Skin of body (tissue), 2 donors: ENCODE data around the gene PCARE. TPM values are rescaled to one million over a fixed set of nuclear protein-coding genes. Genes with fewer than 3 reads are reported as not detected.
A peak's percentile ranks its signal among the peaks of the same experiment; 100 is the strongest.

Experiments used
- DNase-seq: peaks from one replicate; lab custom pipeline; 2025; lab: John Stamatoyannopoulos, UW
- total RNA-seq: library from RNA; depleted of rRNA; stranded (reverse); fragments of >200 nt; gene quantifications from one replicate; pipeline ENCODE4 v1.2.3, GENCODE V29; 2014

The PCARE gene
- total RNA-seq, 1 donor from 2014 or later, result 0.10 TPM

DNA sequence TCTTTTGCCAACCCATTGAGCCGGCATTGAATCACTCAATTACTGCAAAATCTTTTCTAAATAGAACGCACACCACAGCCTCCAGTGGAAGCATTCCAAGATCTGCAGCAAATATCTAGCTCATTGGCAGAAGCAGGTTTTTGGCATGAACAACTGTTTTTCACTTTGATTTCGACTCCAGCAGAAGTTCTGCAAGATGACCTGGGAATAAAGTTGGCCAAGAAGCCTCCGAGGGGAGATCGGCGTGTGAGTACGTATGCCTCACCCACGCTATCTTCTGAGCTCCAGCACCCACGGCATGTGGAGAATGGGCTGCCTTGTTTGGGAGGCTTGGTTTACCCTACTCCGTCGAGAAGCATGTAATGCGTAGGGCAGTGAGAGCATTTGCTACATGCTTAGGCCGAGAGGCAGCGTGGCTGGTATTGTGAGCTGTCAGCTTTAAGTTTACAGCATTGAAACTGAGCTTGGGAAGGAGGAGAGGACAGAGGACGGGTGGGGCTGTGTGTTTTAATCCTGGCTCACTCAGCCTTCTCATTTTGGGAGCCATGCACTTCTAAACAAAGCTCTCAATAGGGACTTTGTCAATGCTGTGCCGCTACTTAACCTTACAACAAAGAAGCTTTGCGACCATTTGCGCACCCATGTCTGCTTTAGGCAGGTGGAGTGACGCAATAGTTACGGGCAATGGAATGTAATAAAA is 10.5 kb downstream of the PCARE start:
- peak; percentile 72 for DNase-seq

DNA sequence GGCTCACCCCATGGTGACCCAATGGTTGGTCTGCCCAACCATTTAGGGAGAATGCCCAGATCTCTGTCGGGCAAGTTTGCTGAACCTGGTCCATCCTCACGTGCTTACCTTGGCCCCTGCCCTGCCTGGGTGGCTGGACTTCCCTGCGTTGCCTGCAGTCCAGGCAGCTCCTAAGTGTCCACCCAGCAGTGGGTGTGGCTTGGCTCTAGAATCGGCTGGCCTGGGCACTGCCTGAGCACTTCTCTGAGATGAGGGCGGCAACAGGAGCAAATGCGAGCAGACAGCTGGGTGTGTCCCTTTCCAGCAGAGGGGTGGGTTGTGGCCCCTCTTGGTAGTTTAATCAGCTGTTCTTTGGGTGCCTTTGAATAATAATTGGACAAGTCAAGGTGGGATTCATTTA is 11.3 kb downstream of the PCARE start:
- no peak for DNase-seq

DNA sequence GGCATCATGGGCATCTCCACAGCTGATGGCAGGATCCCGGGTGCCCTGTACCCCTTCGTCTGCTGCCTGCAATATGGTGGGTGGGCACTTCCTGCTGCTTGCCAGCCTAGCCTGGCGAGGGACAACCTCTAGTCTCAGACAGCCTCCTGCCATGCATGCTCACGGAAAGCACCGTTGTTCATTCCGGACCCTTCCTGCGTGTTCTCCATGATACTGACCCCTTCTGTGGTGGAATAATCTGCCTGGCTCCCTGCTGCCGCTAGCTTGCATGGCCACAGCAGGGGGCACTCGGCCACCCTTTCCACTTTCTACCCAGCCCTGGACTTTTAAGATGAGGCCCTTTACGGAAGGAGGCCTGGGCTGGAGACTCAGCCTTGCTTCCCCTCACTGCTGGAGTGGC is 12.0 kb downstream of the PCARE start:
- DNase-seq, result no peak

DNA sequence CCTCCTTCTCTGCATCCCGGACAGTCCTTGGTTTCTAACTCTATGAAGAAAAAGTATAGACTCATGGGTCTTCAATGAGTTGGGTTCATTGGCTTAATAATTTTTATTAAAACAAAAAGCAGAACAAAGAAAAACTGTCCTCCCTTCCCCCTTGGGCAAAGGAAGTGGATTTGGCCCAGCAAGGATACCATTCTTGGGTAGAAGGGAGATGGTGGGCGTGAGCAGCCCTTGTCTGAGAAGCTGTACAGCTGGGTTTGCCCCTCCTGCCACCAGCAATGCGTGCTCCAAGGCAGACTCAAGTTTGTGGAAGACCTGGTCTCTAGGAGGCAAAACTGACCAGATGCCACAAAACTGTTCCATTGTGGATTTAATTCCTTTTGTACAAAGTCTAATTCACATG is 12.7 kb downstream of the PCARE start:
- DNase-seq, result no peak

DNA sequence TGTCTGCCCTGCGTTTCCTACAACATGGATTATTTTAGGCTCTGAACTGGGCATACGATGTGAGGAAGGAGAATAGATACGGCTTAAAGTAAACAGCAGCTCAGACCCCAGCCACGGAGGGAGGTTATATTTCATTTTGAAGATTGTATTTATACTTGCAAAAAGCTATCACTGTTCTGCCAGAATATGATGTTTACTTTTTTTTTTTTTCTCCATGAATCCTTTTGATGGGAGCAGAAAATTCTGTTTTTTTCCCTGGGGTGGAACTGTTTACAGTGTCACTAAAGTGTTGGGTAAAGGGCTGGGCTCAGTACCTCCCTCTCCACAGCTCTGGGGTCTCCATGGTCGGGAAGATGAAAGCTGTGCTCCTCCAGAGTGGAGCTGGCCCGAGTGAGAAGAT is 13.1 kb downstream of the PCARE start:
- DNase-seq, result no peak

DNA sequence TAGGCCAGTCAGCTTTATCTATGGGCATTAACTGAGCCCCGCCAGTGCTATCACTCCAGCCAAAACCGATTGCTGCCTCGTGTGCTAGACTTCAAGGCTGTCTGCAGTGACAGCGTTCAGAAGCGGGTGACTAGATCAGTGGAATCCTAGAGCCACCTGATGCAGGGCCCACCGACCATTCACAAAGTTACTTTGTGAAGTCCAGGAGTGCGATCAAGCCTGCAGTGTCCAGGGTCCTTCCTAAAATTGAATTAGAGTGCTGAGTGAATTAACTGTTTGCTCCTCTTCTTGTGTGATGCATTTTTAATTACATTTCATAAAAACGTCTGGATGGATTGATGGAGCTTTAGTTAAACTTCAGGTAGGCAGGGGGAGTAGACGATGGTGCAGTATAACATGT is 13.9 kb downstream of the PCARE start:
- no peak for DNase-seq

DNA sequence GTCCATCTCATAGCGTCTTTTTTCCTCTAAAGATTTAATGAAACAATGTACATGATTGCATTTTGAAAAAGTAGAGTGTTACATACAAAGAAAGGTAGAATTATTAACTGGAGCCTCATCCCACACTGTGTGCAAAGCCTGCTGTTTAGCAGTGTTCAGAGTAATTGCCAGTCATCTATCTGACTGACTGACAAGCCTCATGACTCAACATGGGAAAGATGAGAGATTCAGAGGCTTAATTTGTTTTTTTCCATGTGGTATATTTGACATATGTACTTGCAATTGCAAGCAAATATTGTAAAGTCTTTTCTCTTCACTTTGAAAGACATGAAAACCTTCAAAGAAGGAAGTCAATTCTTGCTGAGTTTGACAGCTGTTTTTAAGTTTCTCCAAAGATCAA is 14.7 kb downstream of the PCARE start:
- no peak for DNase-seq

DNA sequence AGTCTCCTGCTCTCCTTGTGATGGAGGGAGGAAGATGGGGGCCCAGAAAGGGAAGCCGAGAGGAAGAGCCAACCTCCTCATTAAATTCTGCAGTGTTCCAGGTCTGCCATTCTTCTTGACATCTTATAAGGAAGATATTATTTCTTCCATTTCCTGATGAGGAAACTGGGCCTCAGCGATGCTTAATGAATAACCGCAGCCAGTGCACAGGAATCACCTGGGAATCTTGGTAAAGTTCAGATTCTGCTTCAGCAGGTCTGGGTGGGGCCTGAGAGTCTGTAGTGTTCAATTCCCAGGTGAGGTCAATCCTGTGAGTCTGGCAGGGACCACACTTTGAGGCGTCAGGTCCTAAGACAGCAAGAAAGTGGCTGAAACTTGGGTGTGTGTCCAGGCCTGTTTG is 17.3 kb downstream of the PCARE start:
- DNase-seq, result no peak

DNA sequence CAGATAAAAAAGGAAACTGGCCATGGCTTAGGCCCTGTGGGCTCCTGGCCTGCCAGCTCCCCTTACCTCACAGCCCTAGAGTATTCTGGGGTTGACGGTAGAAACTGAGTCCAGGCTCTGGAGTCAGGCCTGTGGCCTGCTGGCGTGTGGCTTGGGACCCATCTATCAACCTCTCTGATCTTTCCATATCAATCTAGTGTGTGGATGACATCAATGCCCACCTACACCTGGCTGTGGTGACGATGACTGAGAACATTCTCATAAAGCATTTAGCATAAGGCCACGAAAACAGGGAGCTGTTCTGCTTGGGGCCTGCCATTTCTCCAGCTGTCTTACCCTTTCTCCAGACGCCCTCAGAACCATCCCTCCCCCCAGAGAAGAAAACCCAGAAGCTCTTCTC is 17.9 kb downstream of the PCARE start:
- no peak for DNase-seq

DNA sequence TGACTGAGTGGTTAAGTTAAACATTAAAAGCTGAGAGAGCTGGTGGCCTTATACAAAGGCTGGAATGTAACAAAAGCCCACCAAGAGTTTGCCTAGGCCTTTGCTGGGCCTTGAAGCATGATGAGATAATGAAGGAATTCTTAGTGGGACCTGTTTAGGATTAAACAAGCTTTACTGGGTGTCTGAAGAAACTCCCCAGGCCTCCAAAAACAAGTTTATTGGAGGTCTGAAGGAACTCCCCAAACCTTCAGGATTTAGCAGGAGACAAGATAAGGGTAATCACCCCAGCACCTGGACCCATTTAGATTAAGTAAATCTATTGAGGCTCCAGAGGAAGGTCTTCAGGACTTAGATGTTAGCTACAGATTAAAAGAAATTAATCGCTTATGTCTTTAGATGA is 18.7 kb downstream of the PCARE start:
- DNase-seq, result no peak

DNA sequence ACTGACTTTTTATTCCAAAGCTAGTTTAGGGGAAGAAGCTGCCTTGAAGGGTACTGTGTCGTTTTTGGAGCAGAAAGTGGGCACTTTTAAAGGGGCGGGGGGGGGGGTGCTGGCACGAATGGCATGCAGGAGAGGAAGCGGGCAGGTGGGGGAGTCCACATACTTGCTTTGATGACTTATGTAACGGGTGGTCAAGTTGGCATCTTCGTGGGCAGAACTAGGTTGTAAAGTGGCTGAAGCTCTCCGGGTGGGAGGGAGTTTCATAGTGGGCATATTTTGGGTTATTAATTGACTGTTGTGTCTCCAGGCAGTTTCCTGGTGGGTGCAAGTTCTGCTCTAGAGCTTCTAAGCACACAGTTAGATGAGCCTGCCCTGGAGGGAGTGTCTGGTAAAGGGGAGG is 19.9 kb downstream of the PCARE start:
- no peak for DNase-seq

DNA sequence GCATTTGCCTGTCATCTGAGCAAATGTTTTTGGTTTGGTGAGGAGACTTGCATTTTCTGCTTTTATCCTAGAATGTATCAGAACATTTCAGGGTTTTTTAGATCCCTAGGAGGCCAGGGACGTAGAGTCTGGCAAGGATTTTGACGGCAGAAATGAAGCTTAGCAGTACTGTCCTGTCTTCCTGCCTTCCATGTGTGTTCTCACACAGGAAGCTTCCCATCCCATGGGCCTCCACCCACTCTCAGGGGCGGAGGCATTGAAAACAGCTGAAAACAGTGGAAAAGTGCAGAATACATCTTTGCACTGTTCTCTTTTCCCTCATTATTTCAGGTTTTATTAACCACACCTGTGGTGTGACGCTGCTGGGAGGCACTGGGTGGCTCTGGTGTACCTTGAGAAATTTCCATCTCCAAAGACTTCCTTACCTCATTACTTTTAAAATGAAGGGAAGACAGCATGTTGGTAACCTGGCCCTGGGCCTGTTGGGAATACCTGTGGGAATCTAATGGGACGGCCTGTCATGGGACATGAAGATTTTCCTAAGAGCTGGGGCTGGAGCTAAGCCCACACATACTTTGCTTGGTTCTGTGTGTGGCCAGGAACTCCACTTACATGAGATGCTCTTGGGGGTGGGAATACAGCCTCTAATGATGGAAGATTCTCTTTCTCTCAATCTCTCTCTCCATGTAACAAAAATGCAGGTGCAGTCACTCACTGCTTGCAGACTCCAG is 20.5 kb downstream of the PCARE start:
- DNase-seq, result no peak

DNA sequence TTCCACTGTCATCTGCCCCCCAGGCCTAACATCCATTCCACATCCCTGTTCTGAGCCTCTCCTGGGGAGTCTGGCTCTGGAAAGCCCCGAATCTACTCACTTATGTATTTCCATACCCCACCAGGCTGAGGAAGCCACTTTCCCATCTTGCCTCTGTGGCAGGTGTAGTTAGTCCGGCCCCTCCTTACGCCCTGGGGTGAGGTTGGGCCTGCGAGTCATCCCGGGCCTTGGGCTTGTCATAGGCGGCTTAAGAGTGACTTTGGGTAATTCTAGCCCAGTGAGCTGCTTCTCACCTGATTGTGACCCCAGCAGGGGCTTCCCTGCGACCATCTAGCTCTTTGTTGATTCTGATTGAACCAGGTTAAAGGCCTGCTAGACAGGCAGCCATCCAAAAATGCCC is 21.1 kb downstream of the PCARE start:
- no peak for DNase-seq

DNA sequence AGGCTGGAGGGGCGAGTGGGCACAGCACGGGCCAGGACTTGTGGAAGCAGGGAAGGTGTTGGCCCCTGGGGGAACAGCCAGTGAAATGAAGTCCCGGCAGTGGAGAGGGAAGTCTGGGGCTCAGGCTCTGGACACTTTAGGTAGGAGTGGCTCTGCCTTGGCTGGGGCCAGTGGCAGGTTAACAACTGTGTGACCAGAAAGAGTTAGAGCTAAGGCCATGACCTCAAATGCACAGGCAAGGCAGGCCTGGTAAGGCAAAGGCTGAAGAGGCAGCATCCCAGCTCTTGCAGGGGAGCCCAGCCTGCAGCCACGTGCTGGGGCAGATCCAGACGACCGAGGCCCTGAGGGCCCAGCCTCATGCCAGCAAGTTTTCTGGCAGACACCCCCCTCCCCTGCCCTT is 21.5 kb downstream of the PCARE start:
- DNase-seq, result no peak

DNA sequence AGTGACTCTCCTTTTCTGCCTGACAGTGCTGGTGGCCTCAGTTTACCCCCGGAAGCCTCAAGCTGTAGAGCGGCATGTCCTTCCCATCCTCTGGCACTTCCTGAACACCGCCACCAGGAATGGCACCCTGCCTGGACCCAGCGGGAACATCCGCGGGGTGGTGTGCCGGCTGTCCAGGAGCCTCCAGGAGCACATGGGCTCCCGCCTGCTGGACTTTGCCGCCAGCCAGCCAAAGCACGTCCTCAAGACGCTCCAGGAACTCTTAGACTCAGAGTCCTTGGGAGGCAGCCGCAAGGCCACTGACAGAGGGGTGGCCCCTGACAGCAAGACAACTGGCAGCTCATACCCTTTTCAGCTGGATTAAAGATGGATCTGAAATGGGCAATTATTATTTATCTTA is 22.6 kb downstream of the PCARE start:
- no peak for DNase-seq

DNA sequence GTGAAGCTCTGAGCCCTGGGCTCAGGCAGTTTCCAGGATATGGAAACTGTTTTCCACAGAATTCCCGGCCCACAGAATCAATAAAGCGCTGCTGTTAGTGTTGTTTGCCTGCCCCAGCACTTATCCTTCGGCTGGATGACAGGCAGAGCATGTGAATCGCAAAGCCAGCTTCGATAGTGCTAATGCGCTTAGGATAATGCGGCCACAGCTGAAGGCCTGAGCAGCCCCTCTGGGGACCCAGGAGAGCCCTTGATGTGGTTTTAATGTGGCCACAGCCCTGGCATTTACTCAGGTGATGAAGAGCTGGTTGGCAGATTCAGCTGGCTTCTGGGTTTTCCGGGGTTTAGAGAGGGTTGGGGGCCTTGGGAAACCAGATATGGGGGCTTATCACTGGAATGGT is 23.7 kb downstream of the PCARE start:
- no peak for DNase-seq

DNA sequence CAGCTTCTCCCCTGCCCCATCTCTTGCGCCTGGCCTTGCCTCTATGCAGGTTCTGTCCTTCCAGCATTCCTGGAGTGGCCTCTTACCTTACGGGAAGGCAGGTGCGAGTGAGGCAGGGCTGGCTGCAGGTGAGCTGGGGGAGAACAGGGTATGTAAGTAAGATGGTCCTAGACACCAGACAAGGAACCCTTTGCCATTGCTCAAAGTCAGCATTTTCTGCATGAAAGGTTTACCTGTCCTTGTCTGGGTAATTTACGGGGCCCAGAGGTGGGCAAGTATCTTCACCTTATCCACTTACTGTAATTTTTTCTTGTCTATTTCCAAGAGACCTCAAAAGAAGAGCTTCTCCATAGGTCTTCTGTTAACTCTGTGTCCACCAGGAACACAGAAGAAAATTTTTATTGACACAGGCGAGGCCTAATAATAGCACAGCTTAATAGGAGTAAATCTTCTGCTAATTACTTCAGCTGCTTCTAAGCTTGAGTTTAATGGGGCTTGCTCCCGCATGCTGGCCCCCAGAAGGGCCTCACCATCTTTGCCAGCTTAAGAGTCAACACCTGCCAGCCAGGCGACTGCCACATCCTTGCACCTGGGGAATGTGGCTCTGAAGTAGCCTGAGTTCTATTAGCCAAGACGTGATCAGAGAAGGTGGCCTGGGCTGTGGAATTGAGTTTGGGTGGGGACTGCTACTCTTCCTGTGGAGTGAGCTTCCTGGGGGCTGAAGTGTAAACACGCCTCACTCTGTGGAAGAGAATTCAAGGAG is 27.1 kb downstream of the PCARE start:
- no peak for DNase-seq

DNA sequence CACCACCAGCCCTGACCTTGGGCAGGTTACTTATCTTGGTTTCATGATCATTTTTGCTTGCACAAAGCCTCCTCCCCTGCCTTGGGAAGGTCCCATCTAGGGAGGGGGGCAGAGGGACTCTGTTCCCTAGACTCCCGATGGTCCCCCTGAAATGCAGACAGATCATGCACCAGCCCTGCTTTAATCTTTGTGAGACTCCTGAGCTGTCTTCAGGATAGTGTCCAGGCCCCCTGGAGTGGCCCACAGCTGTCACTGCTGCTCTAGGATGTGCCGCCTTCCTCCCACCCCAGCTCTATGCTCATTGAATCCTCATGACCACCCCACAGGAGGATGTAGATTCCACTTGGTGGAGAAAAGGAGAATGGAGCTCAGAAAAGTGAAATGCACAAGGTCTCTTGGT is 28.0 kb downstream of the PCARE start:
- DNase-seq, result no peak

DNA sequence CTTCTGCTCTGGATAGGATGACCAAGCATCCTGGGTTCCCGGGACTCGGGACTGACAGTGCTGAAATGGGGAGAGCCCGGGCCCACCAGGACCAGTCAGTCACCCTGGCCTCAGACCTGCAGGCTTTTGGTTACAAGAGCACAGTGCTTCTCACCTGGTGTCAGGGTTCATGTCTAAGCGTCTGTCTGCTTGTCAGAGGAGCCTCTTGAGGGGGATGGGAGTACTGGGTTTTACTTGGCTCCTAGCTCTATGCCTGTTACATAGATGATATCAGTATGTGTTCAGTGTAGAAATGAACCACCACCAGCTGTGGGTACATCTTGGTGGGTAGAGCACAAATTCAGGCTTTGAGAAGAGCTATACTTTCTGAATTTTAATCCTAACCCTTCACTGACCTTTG is 29.9 kb downstream of the PCARE start:
- DNase-seq, result no peak

DNA sequence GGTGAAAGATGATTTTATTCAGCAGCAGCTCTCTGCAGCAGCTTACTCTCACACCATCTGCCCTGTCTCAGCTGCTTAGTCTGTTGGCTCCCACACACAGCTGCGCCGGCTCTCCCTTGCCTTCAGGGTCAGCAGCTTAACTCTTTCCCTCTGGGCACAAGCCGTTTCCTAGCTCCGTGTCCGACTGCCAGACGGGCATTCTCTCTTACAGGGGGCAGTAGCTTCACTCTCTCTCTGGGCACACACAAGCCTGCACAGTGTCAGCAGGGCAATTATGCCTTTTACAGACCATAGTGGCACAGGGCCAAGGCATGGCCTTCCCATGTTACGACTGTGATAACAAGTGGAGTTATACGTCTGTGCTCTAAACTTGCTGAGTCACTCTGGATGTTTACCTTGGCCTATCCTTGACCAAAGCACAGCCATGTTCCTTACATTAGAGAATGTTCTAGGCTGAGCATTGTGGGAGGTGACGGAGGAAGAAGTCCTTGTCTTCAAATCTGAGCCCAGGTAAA is 31.7 kb downstream of the PCARE start:
- no peak for DNase-seq

DNA sequence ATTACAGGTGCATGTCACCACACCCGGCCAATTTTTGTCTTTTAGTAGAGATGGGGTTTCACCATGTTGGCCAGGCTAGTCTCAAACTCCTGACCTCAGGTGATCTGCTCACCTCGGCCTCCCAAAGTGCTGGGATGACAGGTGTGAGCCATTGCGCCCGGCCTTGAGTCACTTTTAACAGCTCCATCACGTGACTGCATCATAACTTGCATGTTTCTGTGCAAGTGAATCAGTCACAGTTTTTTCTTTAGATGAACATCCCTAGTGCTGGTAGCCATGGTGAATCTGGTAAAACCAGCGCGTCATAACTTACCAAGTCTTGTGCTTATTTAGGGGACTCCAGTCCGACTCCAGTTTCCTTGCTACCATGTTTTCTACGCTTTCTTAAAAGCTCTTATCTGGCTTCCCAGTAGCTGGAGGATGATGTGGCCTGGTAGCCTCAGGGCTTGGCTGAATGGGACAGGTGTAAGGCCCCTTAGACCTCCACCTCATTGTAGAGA is 33.1 kb downstream of the PCARE start:
- DNase-seq, result no peak

DNA sequence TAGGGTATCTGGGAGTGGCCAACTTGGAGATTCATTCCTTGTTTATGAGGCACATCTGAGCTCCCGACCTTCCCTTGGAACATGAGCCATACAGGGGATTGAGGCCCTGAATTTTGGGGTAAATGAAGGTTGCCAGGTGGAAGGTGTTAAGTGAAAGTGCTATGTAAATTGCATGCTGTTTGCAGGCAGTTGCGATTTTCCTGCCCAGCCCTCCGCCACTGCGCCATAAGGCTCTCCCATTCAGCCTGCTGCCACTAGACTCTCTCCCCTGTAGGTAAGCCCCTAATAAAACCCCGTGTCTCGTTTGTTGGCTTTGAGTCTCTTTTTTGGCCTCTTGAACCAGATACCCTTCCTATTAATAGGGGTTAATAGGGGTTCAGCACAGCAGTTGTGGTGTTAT is 33.8 kb downstream of the PCARE start:
- DNase-seq, result no peak
